Activated CD4-positive, CD25-positive, alpha-beta regulatory T cell treated with anti-CD3 and anti-CD28 coated beads, Interleukin-2, amount 50 U/mL, for 16 hours (primary cell): ENCODE results near the gene SULT1C3.

Experiments
- DNase-seq: peaks from one replicate; pipeline ENCODE4 v3.0.0-alpha.2; 2020; ENCODE audit warnings: low read depth, low spot score

The SULT1C3 gene

GRCh38 chr2:108239786-108240185 is at the start of gene SULT1C3:
SULT1C3 (plus strand) TSS chr2:108239968; CDS start chr2:108247195, 7,227 bp downstream.
- DNase-seq = no peak

- DNase-seq = no peak
These were observed 46.5 kb upstream of the SULT1C3 start for GRCh38 chr2:108193251-108193650.

- no peak for DNase-seq
These were observed 45.2 kb upstream of the SULT1C3 start for GRCh38 chr2:108194409-108195132.

- no peak for DNase-seq
These were observed 44.7 kb upstream of the SULT1C3 start for GRCh38 chr2:108195133-108195439.

- no peak for DNase-seq
These were observed 40.0 kb upstream of the SULT1C3 start for GRCh38 chr2:108199726-108200125.

GRCh38 chr2:108200569-108200968 is 39.2 kb upstream of the SULT1C3 start:
- no peak for DNase-seq

GRCh38 chr2:108212671-108213070 is 27.1 kb upstream of the SULT1C3 start:
- no peak for DNase-seq

- DNase-seq = no peak
These were observed 24.0 kb upstream of the SULT1C3 start for GRCh38 chr2:108215794-108216211.

GRCh38 chr2:108217211-108217610 is 22.6 kb upstream of the SULT1C3 start:
- no peak for DNase-seq

GRCh38 chr2:108219688-108220087 is 20.1 kb upstream of the SULT1C3 start:
- DNase-seq = no peak

- DNase-seq = no peak
These were observed 19.6 kb upstream of the SULT1C3 start for GRCh38 chr2:108220191-108220590.

GRCh38 chr2:108220942-108221541 is 18.7 kb upstream of the SULT1C3 start:
- DNase-seq = no peak

- no peak for DNase-seq
These were observed 17.5 kb upstream of the SULT1C3 start for GRCh38 chr2:108222261-108222660.

GRCh38 chr2:108223573-108223972 is 16.2 kb upstream of the SULT1C3 start:
- DNase-seq = no peak

- DNase-seq = no peak
These were observed 15.7 kb upstream of the SULT1C3 start for GRCh38 chr2:108224022-108224421.

GRCh38 chr2:108226564-108226963 is 13.2 kb upstream of the SULT1C3 start:
- DNase-seq = no peak

GRCh38 chr2:108228006-108228405 is 11.8 kb upstream of the SULT1C3 start:
- no peak for DNase-seq

GRCh38 chr2:108228537-108228936 is 11.2 kb upstream of the SULT1C3 start:
- DNase-seq = no peak

- no peak for DNase-seq
These were observed 9.9 kb upstream of the SULT1C3 start for GRCh38 chr2:108229875-108230274.

- DNase-seq = no peak
These were observed 4.2 kb upstream of the SULT1C3 start for GRCh38 chr2:108235577-108235976.

- no peak for DNase-seq
These were observed 3.0 kb upstream of the SULT1C3 start for GRCh38 chr2:108236676-108237335.

- DNase-seq = no peak
These were observed 1.2 kb downstream of the SULT1C3 start for GRCh38 chr2:108240966-108241365.

- DNase-seq = no peak
These were observed 3.8 kb downstream of the SULT1C3 start for GRCh38 chr2:108243566-108243965.
